AG04449 (cell line): ENCODE measurements around the gene COL19A1.

ENCODE experiments used
- CTCF ChIA-PET: fragments of 350-600 bp; formaldehyde crosslinking; extraction: SDS; loops from one replicate; lab custom pipeline; 2021; ENCODE audit warnings: antibody characterized with exemption; lab: Yijun Ruan, JAX
- POLR2A ChIA-PET: fragments of 400-600, 350-600 bp; formaldehyde crosslinking; extraction: SDS; loops from one replicate; lab custom pipeline; 2020; ENCODE audit warnings: antibody characterized with exemption, inconsistent platforms; lab: Yijun Ruan, JAX
- DNase-seq: peaks from one replicate; pipeline ENCODE4 v3.0.0-alpha.2; 2010; ENCODE audit warnings: low read depth, low spot score
- H3K4me3 ChIP-seq: 2 replicates; pipeline ENCODE4 v1.5.1; 2011; ENCODE audit warnings: low read depth, mild to moderate bottlenecking, control low read depth, low read length
- TF ChIP-seq, protein P1 (sequence below): IDR thresholded peaks from one replicate; pipeline ENCODE4 v1.5.1; 2011; ENCODE audit warnings: mild to moderate bottlenecking, moderate library complexity, low read length, control low read depth, inconsistent platforms; ENCODE audit not compliant: insufficient read depth; ENCODE audit errors: missing control alignments

COL19A1 gene

DNA sequence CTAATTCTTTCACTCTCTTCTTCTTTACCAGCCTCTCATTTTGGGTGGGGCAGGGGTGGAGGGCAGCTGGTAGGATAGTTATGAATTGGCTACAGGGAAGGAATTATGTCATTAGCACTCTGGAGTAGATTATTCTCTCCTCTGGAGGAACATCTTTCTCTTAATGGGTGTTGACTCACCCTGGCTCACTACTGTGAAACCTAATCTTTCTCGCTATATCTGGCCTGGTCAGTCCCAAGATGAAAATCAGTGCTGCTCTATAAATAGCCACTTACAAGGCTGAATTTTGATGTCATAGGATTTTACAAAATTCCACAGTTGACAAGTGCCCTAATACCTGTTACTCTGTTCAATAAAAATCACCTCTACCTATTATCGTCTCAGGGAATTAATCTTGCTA, 285.3 kb downstream of the COL19A1 start:
- H3K4me3 ChIP-seq, result no peak overlapping the region
- POLR2A ChIA-PET, result no interaction called here
- CTCF ChIA-PET, result no interaction called here
- DNase-seq, result no peak
- TF ChIP-seq, protein P1, sequence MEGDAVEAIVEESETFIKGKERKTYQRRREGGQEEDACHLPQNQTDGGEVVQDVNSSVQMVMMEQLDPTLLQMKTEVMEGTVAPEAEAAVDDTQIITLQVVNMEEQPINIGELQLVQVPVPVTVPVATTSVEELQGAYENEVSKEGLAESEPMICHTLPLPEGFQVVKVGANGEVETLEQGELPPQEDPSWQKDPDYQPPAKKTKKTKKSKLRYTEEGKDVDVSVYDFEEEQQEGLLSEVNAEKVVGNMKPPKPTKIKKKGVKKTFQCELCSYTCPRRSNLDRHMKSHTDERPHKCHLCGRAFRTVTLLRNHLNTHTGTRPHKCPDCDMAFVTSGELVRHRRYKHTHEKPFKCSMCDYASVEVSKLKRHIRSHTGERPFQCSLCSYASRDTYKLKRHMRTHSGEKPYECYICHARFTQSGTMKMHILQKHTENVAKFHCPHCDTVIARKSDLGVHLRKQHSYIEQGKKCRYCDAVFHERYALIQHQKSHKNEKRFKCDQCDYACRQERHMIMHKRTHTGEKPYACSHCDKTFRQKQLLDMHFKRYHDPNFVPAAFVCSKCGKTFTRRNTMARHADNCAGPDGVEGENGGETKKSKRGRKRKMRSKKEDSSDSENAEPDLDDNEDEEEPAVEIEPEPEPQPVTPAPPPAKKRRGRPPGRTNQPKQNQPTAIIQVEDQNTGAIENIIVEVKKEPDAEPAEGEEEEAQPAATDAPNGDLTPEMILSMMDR, result no peak

- DNase-seq, result no peak
- CTCF ChIA-PET, result no interaction called here
- POLR2A ChIA-PET, result no interaction called here
- TF ChIP-seq, protein P1, result no peak
- no peak overlapping the region for H3K4me3 ChIP-seq
These were observed 286.4 kb downstream of the COL19A1 start for GRCh38 chr6:70152786-70153185.

DNA sequence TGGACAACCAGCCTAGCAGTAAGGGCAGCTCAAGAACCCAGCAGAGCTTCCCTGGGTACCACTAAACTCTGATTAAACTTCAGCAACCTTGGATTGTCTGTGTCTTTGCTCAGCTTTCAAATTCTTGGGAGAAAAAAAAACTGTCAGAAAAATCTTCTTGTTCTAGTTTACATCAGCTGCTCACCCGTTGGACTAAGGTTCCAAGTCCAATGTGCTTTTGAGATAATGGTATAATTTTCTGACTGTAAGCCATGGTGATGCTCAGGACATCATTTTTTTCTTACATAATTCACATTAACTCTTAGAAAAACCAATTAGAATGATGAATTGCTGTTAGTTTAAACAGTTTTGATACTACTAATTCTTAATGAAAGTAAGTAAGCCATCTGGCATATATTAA, 290.7 kb downstream of the COL19A1 start:
- POLR2A ChIA-PET, result no interaction called here
- DNase-seq, result no peak
- CTCF ChIA-PET, result interaction anchor here (1.1 kb wide), 1 partner anchor 9 kb away, joined by 3 read pairs; no protein-coding TSS in a partner anchor
- TF ChIP-seq, protein P1, result no peak
- no peak overlapping the region for H3K4me3 ChIP-seq

- ChIA-PET CTCF (no interaction called here), POLR2A (no interaction called here)
- TF ChIP-seq, protein P1, result no peak
- no peak overlapping the region for H3K4me3 ChIP-seq
- DNase-seq, result no peak
These were observed 293.9 kb downstream of the COL19A1 start for GRCh38 chr6:70160276-70160675.

- TF ChIP-seq, protein P1, result no peak
- no peak overlapping the region for H3K4me3 ChIP-seq
- CTCF ChIA-PET, result no interaction called here
- no peak for DNase-seq
- POLR2A ChIA-PET, result no interaction called here
These were observed 296.6 kb downstream of the COL19A1 start for GRCh38 chr6:70162972-70163371.

GRCh38 chr6:70163795-70164194, 297.4 kb downstream of the COL19A1 start:
- no peak for DNase-seq
- no peak overlapping the region for H3K4me3 ChIP-seq
- TF ChIP-seq, protein P1, result no peak
- ChIA-PET CTCF (no interaction called here), POLR2A (no interaction called here)
